ENCODE results near the gene KIF4A. TPM values are rescaled to one million over a fixed set of nuclear protein-coding genes. Genes with fewer than 3 reads are reported as not detected.

Gene KIF4A
- total and polyA plus RNA-seq, 10 of the 15 experiments (the other 5 are each of a cell fraction or from before 2014, with no cell fraction given): 10.8 to 28.8 (median 22.5) TPM

GRCh38 chrX:70292788-70293187, 2.9 kb downstream of the KIF4A start:
- ChIA-PET POLR2A (interaction anchor here (0.8 kb wide), 1 partner anchor 119 kb away, joined by 3 read pairs; no protein-coding TSS in a partner anchor), SMC1A (ENCODE audit: uncharacterized antibody, unreplicated experiment) (interaction anchor here (1.2 to 1.5 kb wide), 3 partner anchors 40 to 159 kb away, joined by 3 to 4 read pairs (median 3); partner anchors contain the start of gene IGBP1), CTCF (interaction anchor here (1.5 to 2.1 kb wide), 2 partner anchors 160 to 195 kb away, joined by 3 to 9 read pairs; partner anchors contain the start of gene IGBP1), RAD21 (ENCODE audit: unreplicated experiment) (no interaction called here)
- Histone ChIP-seq H3K27ac (ENCODE audit: control insufficient read depth, insufficient read depth) (no peak overlapping the region), H3K4me3 (0 out of 2 replicates have a peak overlapping the region, but pooled peaks have one; percentile 20), H3K4me2 (ENCODE audit: control insufficient read depth, insufficient read depth) (no peak overlapping the region; the same call in 1 of the 2 replicates), H3K9me3 (replicated peaks; ENCODE audit: control insufficient read depth, insufficient read depth, low read length) (no peaks in the 10 kb centered on the region), H3K9ac (ENCODE audit: control insufficient read depth, insufficient read depth, low read length) (no peak overlapping the region), H3K36me3 (ENCODE audit: control insufficient read depth in 2 of 2, insufficient read depth in 2 of 2, low read length in 1 of 2) (no peaks in the 10 kb centered on the region), H2AFZ (ENCODE audit: control insufficient read depth, low read depth, low read length) (no peak overlapping the region), H3K4me1 (ENCODE audit: control insufficient read depth, insufficient read depth, low read length) (no peaks in the 10 kb centered on the region), H3K27me3 (replicated peaks in 1 of 2; ENCODE audit: control insufficient read depth in 2 of 2, insufficient read depth in 2 of 2, low read length in 1 of 2) (no peaks in the 10 kb centered on the region), H4K20me1 (ENCODE audit: control insufficient read depth, insufficient read depth) (no peaks in the 10 kb centered on the region), H3K79me2 (ENCODE audit: control insufficient read depth, insufficient read depth, low read length) (peaks cover 9% of the 10 kb centered on the region)
- 0% methylated on average over 1 of the region's 1 CpG for WGBS (ENCODE audit: insufficient coverage, insufficient replicate concordance, low lambda C conversion rate, missing lambda C conversion rate)
- TF ChIP-seq, protein P1, sequence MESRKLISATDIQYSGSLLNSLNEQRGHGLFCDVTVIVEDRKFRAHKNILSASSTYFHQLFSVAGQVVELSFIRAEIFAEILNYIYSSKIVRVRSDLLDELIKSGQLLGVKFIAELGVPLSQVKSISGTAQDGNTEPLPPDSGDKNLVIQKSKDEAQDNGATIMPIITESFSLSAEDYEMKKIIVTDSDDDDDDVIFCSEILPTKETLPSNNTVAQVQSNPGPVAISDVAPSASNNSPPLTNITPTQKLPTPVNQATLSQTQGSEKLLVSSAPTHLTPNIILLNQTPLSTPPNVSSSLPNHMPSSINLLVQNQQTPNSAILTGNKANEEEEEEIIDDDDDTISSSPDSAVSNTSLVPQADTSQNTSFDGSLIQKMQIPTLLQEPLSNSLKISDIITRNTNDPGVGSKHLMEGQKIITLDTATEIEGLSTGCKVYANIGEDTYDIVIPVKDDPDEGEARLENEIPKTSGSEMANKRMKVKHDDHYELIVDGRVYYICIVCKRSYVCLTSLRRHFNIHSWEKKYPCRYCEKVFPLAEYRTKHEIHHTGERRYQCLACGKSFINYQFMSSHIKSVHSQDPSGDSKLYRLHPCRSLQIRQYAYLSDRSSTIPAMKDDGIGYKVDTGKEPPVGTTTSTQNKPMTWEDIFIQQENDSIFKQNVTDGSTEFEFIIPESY (IDR thresholded peaks at IDR 0.05): no peak
- TF ChIP-seq EGR1 (IDR thresholded peaks at IDR 0.05; ENCODE audit: borderline replicate concordance in 1 of 2, low read depth in 2 of 2, low read length in 2 of 2) (no peak), MEF2A (IDR thresholded peaks at IDR 0.05; ENCODE audit: insufficient read depth, low read depth, low read length) (no peak), BCL11A (IDR thresholded peaks at IDR 0.05; ENCODE audit: low read depth, low read length) (no peak), STAT3 (IDR thresholded peaks at IDR 0.05; ENCODE audit: low read depth, low read length) (no peak), ESRRA (IDR thresholded peaks at IDR 0.05; ENCODE audit: low read length) (no peak), NFYA (IDR thresholded peaks at IDR 0.05; ENCODE audit: borderline replicate concordance, low read depth, low read length) (no peak)
- TF ChIP-seq, protein P2, sequence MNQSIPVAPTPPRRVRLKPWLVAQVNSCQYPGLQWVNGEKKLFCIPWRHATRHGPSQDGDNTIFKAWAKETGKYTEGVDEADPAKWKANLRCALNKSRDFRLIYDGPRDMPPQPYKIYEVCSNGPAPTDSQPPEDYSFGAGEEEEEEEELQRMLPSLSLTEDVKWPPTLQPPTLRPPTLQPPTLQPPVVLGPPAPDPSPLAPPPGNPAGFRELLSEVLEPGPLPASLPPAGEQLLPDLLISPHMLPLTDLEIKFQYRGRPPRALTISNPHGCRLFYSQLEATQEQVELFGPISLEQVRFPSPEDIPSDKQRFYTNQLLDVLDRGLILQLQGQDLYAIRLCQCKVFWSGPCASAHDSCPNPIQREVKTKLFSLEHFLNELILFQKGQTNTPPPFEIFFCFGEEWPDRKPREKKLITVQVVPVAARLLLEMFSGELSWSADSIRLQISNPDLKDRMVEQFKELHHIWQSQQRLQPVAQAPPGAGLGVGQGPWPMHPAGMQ (IDR thresholded peaks at IDR 0.05; ENCODE audit: borderline replicate concordance): no peak
- TF ChIP-seq, protein P3, sequence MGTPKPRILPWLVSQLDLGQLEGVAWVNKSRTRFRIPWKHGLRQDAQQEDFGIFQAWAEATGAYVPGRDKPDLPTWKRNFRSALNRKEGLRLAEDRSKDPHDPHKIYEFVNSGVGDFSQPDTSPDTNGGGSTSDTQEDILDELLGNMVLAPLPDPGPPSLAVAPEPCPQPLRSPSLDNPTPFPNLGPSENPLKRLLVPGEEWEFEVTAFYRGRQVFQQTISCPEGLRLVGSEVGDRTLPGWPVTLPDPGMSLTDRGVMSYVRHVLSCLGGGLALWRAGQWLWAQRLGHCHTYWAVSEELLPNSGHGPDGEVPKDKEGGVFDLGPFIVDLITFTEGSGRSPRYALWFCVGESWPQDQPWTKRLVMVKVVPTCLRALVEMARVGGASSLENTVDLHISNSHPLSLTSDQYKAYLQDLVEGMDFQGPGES (IDR thresholded peaks at IDR 0.05): no peak
- TF ChIP-seq, protein P4, sequence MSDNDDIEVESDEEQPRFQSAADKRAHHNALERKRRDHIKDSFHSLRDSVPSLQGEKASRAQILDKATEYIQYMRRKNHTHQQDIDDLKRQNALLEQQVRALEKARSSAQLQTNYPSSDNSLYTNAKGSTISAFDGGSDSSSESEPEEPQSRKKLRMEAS (IDR thresholded peaks at IDR 0.05; ENCODE audit: low read depth, low read length): no peak
- TF ChIP-seq, protein P5, sequence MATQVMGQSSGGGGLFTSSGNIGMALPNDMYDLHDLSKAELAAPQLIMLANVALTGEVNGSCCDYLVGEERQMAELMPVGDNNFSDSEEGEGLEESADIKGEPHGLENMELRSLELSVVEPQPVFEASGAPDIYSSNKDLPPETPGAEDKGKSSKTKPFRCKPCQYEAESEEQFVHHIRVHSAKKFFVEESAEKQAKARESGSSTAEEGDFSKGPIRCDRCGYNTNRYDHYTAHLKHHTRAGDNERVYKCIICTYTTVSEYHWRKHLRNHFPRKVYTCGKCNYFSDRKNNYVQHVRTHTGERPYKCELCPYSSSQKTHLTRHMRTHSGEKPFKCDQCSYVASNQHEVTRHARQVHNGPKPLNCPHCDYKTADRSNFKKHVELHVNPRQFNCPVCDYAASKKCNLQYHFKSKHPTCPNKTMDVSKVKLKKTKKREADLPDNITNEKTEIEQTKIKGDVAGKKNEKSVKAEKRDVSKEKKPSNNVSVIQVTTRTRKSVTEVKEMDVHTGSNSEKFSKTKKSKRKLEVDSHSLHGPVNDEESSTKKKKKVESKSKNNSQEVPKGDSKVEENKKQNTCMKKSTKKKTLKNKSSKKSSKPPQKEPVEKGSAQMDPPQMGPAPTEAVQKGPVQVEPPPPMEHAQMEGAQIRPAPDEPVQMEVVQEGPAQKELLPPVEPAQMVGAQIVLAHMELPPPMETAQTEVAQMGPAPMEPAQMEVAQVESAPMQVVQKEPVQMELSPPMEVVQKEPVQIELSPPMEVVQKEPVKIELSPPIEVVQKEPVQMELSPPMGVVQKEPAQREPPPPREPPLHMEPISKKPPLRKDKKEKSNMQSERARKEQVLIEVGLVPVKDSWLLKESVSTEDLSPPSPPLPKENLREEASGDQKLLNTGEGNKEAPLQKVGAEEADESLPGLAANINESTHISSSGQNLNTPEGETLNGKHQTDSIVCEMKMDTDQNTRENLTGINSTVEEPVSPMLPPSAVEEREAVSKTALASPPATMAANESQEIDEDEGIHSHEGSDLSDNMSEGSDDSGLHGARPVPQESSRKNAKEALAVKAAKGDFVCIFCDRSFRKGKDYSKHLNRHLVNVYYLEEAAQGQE (IDR thresholded peaks at IDR 0.05; ENCODE audit: low read depth, low read length): no peak
- ATAC-seq (no peak), DNase-seq (ENCODE audit: low read depth, low spot score) (no peak), FAIRE-seq (no peak)
- intact Hi-C loops (cut with micrococcal nuclease; ENCODE audit: unreplicated experiment): no loop called here
- in situ Hi-C loops (cut with MboI): no loop called here
- no TSS peak for BruUV-seq (replicated peaks)

Measured in GM12878 (cell line).